DMS53 treated with DMSO at 0.1 percent for 48 hours (cell line): ENCODE measurements around the gene SHC2.

Experiments used
- DNase-seq: peaks from one replicate; lab custom pipeline; 2025; ENCODE audit not compliant: unreplicated experiment; lab: John Stamatoyannopoulos, UW

The SHC2 gene, protein sequence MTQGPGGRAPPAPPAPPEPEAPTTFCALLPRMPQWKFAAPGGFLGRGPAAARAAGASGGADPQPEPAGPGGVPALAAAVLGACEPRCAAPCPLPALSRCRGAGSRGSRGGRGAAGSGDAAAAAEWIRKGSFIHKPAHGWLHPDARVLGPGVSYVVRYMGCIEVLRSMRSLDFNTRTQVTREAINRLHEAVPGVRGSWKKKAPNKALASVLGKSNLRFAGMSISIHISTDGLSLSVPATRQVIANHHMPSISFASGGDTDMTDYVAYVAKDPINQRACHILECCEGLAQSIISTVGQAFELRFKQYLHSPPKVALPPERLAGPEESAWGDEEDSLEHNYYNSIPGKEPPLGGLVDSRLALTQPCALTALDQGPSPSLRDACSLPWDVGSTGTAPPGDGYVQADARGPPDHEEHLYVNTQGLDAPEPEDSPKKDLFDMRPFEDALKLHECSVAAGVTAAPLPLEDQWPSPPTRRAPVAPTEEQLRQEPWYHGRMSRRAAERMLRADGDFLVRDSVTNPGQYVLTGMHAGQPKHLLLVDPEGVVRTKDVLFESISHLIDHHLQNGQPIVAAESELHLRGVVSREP

DNA sequence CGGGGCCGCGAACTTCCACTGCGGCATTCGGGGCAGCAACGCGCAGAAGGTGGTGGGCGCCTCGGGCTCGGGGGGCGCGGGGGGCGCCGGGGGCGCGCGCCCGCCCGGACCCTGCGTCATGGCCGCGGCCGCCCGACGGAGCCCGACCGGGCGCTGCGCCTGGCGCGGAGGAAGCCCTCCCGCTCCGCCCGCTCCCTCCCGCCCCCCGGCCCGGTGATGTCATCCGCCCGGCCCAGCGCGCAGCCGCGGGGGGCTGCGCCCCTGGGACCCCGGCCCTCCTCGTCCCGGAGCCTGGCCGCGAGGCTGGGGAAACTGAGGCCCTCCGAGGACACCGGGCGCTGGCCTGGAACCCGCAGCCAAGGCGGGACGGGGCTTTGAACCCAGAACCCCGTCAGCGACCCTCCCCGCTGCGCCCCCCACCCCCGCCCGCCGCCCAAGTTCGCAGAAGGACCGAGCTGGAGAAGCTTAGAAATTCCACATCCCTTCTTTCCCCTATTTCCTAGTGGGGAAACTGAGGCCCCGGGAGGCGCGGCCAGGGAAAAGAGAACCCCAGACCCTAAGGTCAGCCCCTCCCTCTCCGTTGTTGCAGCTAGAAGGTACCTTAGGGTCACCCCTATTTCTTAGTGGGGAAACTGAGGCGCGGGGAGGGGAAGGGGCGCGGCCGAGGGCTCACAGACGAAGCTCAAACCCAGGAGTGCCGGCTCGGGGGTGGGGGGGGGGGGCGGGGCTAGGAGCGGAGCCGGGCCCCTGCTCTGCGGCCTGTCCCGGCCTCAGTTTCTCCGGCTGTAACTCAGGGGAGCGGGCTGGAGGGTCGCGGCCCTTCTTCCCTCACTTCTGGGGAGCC is at the start of gene SHC2:
Gene SHC2, minus strand, starts transcription at position 157 of the 844 bp plus-strand sequence. Its CDS starts 37 bp downstream, at position 120.
- no peak for DNase-seq

DNA sequence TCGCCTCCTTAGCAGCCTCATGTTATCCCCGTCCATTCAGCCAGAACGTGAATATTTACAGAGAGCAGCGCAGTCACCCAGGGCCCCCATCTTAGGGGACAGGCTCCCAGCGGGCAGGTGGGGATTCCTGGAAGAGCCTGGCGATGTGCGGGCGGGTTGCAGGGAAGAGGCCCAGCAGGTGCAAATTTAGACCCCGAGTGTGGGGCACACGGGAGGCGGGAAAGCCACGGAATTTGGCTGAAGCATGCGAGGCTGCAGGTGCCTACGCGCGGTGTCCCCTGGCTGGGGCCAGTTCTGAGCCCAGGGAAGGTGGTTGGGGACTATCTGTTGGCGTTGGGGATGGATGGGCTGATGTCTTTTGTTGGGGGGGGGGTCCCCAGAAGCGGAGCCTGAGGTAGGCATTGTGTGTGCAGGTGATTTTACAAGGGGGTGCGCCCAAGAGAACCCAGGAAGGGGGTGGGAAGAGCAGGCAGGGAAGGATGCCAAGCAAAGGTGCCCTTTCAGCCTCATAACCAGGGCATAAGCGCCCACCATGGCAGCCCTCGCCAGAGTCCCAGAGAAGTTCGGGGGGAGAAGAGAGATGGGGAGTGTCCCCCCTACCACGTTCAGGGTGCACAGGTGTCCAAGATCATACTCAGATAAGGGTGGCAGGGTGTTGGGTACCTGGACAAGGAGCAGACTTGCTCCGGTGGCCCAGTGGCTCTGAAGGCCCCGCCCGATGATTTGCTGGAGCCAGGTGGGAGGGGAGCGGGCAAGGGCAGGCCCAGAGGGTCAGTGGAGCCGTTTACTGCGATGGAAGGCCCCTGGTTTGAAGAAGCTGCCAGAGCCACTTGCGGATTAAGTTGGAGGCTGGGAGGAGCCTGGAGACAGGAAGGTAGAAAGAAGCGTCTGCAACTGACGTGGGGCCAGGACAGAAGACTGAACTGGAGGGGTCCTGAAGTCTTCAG is 47.6 kb upstream of the SHC2 start:
- no peak for DNase-seq

DNA sequence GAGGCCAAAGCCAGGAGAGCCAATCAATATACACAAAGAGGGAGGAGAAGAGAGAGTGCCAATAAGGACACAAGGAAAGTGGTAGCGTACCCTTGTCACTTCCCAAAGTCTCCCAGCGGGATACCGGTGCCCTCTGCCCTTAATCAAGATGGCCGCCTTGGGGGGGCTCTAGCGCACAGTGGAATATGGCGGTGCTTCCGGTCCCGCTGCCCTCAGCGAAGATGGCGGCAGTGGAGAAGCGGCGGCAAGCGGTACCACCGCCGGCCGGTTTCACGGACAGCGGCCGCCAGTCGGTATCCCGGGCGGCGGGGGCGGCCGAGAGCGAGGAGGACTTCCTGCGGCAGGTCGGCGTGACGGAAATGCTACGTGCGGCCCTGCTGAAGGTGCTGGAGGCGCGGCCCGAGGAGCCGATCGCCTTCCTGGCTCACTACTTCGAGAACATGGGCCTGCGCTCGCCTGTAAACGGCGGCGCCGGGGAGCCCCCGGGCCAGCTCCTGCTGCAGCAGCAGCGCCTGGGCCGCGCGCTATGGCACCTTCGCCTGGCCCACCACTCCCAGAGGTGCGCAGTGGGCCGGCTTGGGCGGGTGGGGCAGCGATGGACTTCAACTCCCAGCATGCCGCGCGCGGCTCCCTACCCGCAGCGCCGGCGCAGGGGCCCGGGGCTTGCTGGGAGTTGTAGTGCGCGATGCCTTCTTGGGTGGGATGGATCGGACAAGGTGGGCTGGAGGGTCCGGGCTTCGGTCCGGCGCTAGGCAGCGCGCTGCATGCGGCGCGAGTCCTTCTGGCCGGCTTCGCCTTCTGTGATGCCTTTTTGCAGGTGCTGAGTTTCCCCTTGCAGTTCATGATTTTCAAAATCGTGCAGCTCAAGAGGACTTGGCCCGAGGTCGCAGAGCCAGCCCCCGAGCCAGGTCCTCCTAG is 46.7 kb upstream of the SHC2 start, which contains the start of gene TPGS1:
Gene TPGS1, plus strand, starts transcription at position 212 of the 918 bp plus-strand sequence. Its CDS starts 10 bp downstream, at position 222.
- DNase-seq: peak; percentile 40

DNA sequence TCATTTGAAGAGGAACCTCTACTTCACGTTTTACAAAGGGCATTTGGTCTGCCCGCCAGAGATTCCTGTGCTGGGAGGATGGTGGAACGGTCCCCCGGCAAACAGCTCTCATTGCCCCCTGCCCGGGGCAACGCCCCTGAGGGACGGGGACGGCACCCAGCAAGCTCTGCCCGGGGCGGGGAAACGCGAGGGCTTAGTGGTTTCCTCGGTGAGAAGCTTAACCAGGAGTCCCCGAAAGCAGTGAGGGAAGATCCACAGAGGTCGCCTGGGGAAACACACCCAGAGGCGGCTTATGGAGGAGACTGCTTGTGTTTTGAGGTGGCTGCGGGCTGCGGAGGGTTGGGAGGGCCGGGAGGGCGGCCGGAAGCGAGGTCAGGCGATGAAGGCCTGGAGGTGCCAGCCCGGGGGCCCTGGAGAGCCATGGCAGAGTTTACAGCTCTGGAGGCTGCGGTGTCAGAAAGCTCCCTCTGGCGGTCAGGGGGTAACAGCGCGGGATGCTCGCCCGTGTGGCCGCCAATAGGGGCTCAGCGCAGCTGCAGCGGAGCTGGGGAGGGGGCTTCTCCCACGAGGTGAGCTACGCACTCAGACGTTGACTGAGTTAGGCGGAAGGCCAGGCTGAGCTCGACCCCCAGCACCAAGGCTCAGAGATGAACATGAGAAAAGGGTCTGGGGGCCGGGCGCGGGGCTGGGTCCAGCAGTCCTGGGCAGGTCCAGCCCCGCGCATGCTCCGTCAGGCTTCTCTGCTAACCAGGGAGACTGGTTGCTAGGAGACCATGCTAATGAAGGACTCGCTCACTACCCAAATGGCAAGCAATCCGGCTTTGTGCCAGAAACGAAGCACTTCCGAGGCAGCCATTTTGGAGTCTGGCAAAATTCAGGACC is 45.8 kb upstream of the SHC2 start:
- DNase-seq: peak; percentile 95

DNA sequence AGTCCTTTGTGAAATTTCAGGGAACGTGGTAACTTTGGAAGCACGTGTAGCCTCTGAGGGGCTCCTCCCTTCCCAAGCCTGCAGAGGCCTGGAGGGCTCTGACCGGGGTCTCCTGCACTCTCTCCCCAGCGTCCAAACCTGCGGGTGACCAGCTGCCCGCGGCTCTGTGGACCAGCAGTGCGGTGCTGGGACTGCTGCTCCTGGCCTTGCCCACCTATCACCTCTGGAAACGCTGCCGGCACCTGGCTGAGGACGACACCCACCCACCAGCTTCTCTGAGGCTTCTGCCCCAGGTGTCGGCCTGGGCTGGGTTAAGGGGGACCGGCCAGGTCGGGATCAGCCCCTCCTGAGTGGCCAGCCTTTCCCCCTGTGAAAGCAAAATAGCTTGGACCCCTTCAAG is 43.8 kb upstream of the SHC2 start:
- DNase-seq: no peak

DNA sequence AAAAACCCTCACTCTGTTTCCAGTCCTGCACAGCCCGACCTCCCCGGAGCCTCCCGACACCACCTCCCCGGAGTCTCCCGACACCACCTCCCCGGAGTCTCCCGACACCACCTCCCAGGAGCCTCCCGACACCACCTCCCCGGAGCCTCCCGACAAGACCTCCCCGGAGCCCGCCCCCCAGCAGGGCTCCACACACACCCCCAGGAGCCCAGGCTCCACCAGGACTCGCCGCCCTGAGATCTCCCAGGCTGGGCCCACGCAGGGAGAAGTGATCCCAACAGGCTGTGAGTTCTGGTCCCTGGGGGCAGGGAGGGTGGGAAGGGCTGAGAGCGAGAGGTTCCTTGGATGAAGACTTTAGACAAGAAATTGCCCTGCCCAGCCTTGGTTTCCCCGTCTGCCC is 40.8 kb upstream of the SHC2 start:
- no peak for DNase-seq

DNA sequence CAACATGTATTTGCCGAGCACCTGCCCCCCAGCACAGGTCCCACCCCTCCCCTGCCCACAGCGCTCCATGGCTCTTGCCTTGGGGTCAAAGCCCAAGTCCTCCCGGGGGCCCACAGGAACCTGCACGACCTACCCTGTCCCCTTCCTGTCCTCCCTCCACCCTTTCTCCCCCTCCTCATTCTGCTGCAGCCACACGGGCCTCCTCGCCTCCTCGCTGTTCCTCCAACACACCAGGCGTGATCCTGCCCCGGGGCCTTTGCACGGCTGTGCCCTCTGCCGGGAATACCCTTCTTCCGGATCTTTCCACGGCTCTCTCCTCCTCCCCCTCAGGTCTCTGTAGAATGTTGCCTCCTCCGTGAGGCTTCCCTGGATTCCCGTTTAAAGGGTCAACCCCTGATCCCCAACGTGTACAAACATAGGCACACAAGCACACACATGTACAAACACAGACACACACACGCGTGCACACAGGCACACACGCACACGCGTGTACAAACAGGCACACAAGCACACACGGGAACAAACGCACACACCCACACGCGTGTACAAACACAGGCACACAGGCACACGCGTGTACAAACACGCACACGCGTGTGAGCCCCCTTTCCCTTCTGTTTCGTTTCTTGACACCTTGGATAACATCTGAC is 38.3 kb upstream of the SHC2 start:
- no peak for DNase-seq

DNA sequence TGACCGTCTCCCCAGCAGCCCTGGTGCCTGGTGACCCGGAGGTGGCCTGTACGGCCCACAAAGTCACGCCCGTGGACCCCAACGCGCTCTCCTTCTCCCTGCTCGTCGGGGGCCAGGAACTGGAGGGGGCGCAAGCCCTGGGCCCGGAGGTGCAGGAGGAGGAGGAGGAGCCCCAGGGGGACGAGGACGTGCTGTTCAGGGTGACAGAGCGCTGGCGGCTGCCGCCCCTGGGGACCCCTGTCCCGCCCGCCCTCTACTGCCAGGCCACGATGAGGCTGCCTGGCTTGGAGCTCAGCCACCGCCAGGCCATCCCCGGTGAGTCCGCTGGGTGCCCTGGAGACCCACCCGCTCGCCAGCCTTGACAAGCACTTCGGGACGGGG is 37.7 kb upstream of the SHC2 start:
- no peak for DNase-seq

DNA sequence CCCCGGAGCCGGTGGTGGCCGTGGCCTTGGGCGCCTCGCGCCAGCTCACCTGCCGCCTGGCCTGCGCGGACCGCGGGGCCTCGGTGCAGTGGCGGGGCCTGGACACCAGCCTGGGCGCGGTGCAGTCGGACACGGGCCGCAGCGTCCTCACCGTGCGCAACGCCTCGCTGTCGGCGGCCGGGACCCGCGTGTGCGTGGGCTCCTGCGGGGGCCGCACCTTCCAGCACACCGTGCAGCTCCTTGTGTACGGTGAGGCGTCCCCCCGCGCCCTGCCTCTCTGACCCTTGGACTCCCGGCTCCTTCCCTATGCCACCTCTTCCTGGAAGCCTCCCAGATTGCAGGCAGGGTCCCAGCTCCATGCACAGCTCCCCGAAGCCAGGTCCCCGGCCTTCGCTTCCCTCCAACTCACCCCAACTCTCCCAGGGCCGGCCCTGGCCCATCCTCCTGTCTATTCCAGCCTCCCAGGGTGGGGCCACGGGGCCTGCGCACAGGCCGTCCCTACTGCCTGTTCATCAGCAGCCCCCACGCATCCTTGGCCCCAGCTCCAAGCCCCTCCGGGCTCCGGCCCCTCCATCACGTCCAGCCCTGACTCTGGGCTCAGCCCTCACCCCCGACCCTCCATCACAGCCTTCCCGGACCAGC is 37.2 kb upstream of the SHC2 start:
- no peak for DNase-seq

DNA sequence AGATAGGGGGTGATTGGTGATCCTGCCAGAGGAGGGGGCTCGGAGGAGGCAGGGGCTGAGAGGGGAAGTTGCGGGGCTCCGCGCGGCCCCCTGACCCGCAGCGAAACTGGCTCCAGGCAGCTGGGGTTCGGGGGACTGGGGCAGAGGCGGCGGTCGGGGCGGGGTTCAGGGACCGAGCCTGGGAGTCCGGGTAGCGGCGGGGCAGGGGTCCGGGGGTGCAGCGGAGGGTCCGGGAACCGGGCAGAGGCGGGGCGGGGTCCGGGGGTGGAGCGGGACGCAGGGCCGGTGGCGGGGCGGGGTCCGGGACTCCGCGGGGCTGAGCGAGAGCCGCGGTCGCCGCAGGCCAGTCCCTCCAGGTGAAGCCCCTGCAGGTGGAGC is 36.6 kb upstream of the SHC2 start:
- DNase-seq: no peak

DNA sequence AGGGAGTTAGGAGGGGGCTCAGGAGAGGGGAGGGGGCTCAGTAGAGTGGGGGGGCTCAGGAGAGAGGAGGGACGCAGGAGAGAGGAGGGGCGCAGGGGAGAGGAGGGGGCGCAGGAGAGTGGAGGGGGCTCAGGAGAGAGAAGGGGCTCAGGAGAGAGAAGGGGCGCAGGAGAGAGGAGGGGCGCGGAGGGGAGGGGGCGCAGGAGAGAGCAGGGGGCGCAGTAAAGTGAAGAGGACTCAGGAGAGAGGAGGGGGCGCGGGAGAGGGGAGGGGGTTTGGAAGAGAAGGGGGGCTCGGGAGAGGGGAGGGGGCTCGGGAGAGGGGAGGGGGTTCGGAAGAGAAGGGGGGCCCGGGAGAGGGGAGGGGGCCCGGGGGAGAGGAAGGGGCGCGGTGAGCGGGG is 36.2 kb upstream of the SHC2 start:
- DNase-seq: no peak

DNA sequence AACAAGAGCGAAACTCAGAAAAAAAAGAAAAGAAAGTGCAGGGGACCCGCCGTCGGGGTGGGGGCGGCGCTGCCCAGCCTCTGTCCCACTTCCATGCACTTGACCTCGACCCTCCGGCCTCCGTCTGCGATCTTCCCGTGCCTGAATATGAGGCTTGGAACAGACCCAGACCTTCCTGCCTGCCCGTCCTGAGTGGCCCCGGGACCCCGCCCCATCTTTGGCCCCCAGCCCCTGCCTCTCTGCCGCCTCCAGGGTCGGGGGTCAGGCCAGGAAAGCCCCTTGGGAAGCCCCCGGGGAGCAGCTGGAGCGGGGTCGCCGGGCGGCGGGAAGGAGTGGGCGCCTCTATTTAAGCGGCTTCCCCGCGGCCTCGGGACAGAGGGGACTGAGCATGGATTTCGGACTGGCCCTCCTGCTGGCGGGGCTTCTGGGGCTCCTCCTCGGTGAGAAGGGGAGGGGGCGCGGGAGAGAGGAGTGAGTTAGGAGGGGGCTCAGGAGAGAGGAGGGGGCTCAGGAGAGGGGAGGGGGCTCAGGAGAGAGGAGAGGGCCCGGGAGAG is 35.4 kb upstream of the SHC2 start, which contains the start of gene MADCAM1:
Gene MADCAM1, plus strand, starts transcription at position 375 of the 554 bp plus-strand sequence. Its CDS starts 14 bp downstream, at position 389.
- DNase-seq: no peak

DNA sequence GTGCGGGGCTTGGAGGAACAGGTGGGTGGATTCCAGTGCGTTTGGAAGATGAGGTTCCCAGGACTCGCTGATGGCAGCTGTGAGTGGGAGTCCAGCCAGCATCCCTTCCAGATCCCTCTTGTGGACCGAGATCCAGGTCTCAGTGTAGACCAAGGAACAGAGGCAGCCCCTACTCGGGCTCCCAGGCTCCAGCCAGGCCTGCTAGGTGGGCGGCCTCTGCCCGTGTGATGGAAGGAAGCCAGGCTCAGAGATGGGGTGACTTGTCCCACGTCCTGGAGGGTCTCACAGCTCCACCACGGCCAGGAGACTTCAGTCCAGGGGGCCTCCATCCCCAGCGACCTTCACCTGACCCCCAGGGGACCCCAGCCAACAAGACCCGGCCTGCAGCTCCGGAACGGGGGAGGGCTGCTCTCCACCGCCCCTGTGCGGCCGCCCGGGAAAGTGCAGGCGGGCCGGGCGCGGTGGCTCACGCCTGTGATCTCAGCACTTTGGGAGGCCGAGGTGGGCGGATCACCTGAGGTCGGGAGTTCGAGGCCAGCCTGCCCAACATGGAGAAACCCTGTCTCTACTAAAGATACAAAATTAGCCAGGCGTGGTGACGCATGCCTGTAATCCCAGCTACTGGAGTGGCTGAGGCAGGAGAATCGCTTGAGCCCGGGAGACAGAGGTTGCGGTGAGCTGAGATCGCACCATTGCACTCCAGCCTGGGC is 34.7 kb upstream of the SHC2 start:
- no peak for DNase-seq

DNA sequence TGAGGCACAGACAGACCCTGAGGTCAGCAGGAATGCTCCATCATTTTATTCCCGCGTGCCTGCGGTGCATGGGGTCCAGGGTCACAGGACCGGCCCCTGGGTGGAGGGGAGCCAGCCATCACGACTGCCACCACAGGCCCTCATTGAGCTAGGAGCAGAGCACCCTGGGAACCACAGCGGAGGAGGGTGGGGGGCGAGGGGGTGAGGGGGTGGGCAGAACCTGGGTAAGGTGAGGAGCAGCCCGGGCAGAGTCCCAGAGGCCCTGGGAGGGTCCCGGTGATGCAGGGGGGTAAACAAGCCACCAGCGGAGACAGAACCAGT is 34.2 kb upstream of the SHC2 start:
- no peak for DNase-seq

DNA sequence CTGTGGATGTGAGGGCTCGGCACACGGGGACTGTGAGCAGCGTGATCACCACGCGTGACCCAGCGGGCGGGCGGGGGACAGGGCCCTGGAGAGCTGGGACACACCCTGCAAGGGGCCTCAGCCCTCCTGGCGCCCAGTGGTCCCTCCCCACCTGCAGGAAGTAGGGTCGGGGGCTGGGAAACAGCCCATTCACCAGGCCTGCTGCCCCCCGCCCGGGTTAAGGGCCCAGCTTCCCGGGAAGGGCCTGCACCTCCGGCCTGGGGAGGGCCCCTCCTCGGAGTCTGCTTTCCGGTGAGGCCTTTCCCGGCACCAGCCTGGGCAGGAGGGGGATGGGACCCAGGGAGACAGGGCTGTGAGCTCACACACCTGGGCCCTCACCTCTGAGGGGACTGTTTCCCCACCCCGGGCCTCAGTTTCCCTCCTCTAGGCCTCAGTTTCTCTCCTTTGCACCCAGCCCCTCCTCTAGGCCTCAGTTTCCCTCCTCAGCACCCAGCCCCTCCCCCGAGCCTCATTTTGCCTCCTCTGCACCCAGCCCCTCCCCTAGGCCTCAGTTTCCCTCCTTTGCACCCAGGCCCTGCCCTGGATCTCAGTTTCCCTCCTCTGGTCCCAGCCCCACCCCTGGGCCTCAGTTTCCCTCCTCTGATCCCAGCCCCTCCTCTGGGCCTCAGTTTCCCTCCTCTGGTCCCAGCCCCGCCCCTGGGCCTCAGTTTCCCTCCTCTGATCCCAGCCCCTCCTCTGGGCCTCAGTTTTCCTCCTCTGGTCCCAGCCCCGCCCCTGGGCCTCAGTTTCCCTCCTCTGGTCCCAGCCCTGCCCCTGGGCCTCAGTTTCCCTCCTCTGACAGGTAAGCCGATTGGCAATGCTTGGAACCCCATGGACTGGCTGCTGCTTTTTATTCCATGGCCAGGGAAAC is 33.6 kb upstream of the SHC2 start:
- DNase-seq: no peak
